PC-9 (cell line): Measurements from ENCODE around the gene ZNF784. TPM values are rescaled to one million over a fixed set of nuclear protein-coding genes. Genes with fewer than 3 reads are reported as not detected.

Experiments used
- BruUV-seq: library from RNA; stranded (reverse); fragments of 400-500 nt; replicated peaks from 2 replicates; lab custom pipeline; 2021; lab: Mats Ljungman, UMichigan
- CTCF ChIA-PET: fragments of 300-600 bp; sonication (Branson Sonifier 250); formaldehyde crosslinking; loops from one replicate; lab custom pipeline; 2022; ENCODE audit warnings: antibody characterized with exemption; lab: Charles Lee
- POLR2A ChIA-PET: fragments of 300-600 bp; sonication (Branson Sonifier 250); formaldehyde crosslinking; loops from one replicate; lab custom pipeline; 2022; ENCODE audit warnings: antibody characterized with exemption; ENCODE audit not compliant: unreplicated experiment; lab: Charles Lee
- DNase-seq, 2 experiments: peaks; one replicate each; pipeline versions ENCODE4 v3.0.0 to v3.0.0-alpha.2; 2015 to 2022; ENCODE audit warnings: mixed read lengths in 1 of 2
- H2AFZ ChIP-seq: fragments of 200-600 bp; sonication (generic); 2 replicates; pipeline ENCODE4 v1.8.1; 2017; ENCODE audit warnings: antibody characterized with exemption
- H3F3A ChIP-seq: fragments of 200-600 bp; sonication (generic); 2 replicates; pipeline ENCODE4 v1.8.1; 2017; ENCODE audit warnings: antibody characterized with exemption, mild to moderate bottlenecking, low read depth; ENCODE audit not compliant: insufficient read depth
- H3K27ac ChIP-seq: fragments of 200-600 bp; sonication (generic); 2 replicates; pipeline ENCODE4 v1.6.1; 2016; ENCODE audit warnings: mixed run types
- H3K27me3 ChIP-seq: fragments of 200-600 bp; sonication (generic); 2 replicates; pipeline ENCODE4 v1.6.1; 2016; ENCODE audit warnings: low read depth, mixed run types; ENCODE audit not compliant: insufficient read depth
- H3K36me3 ChIP-seq: fragments of 200-600 bp; sonication (generic); 2 replicates; pipeline ENCODE4 v1.6.1; 2016; ENCODE audit warnings: low read depth, mixed run types
- H3K4me1 ChIP-seq: fragments of 200-600 bp; sonication (generic); replicated peaks from 2 replicates; pipeline ENCODE4 v1.6.1; 2016; ENCODE audit warnings: mixed run types; ENCODE audit not compliant: insufficient read depth
- H3K4me2 ChIP-seq: fragments of 200-600 bp; sonication (generic); 2 replicates; pipeline ENCODE4 v1.6.1; 2017; ENCODE audit warnings: mixed run types
- H3K4me3 ChIP-seq: fragments of 200-600 bp; sonication (generic); 2 replicates; pipeline ENCODE4 v1.6.1; 2016; ENCODE audit warnings: mixed run types
- H3K79me2 ChIP-seq: fragments of 200-600 bp; sonication (generic); 2 replicates; pipeline ENCODE4 v1.6.1; 2017; ENCODE audit warnings: low read depth, mixed run types
- H3K9me2 ChIP-seq: fragments of 200-600 bp; sonication (generic); 2 replicates; pipeline ENCODE4 v1.8.1; 2017; ENCODE audit warnings: mild to moderate bottlenecking; ENCODE audit not compliant: insufficient read depth
- H3K9me3 ChIP-seq: fragments of 200-600 bp; sonication (generic); 2 replicates; pipeline ENCODE4 v1.8.1; 2016; ENCODE audit warnings: low read depth; ENCODE audit not compliant: insufficient read depth
- H4K20me1 ChIP-seq: fragments of 200-600 bp; sonication (generic); 2 replicates; pipeline ENCODE4 v1.8.1; 2017; ENCODE audit not compliant: insufficient read depth
- EZH2 ChIP-seq: fragments of 200-600 bp; sonication (generic); IDR thresholded peaks from 2 replicates; pipeline ENCODE4 v1.8.0; 2017; ENCODE audit warnings: antibody characterized with exemption, low read depth
- intact Hi-C: fragments of 100-400 bp; cut with micrococcal nuclease; formaldehyde crosslinking; loops from one replicate; pipeline ENCODE4 v1.10.0; 2022; ENCODE audit not compliant: unreplicated experiment
- total RNA-seq: library from RNA; stranded (reverse); gene quantifications from 2 replicates; pipeline ENCODE4 v1.2.3, GENCODE V29; 2021
- TF ChIP-seq, protein P1 (sequence below): fragments of 200-600 bp; sonication (generic); conservative IDR thresholded peaks from 2 replicates; pipeline ENCODE4 v1.6.1; 2017; ENCODE audit warnings: mixed run types, antibody characterized with exemption, mild to moderate bottlenecking, moderate library complexity

The ZNF784 gene
- total RNA-seq, 1 experiment from 2014 or later: 5.4 TPM

DNA sequence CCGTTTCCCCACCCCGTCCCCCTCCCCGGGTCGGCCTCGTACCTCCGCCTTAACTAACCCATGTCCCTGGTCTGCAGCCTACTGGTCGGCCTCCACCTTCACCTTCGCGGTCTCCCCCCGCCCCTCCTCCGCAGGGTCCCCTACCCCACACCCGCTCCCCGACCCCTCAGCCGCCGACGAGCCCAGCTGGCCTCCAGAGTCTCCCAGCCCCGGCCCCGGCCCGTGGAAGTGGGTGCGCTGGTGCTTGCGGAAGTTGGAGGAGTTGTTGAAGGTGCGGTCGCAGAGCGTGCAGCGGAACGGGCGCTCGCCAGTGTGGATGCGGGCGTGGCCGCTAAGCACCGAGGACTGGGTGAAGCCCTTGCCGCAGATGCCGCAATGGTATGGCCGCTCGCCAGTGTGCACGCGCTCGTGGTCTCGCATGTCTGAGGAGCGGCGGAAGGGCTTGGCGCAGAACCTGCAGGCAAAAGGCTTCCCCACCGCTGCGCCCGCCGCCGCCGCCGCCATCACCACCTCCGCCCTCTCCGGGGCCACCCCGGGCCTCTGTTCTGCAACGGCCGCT, 2.6 kb downstream of the ZNF784 start:
- DNase-seq: no peak
- Histone ChIP-seq H3F3A (peaks cover 35% of the 10 kb centered on the region), H3K9me3 (no peaks in the 10 kb centered on the region), H3K27ac (no peak overlapping the region), H3K4me3 (no peak overlapping the region), H3K79me2 (no peaks in the 10 kb centered on the region), H3K27me3 (no peaks in the 10 kb centered on the region), H3K36me3 (0 out of 2 replicates have a peak, but pooled peaks cover 3% of the 10 kb centered on the region), H3K4me1 (peaks cover 14% of the 10 kb centered on the region), H3K9me2 (no peaks in the 10 kb centered on the region), H4K20me1 (peaks cover 10% of the 10 kb centered on the region), H2AFZ (no peak overlapping the region), H3K4me2 (no peak overlapping the region)
- no peak for TF ChIP-seq EZH2
- TF ChIP-seq, protein P1, sequence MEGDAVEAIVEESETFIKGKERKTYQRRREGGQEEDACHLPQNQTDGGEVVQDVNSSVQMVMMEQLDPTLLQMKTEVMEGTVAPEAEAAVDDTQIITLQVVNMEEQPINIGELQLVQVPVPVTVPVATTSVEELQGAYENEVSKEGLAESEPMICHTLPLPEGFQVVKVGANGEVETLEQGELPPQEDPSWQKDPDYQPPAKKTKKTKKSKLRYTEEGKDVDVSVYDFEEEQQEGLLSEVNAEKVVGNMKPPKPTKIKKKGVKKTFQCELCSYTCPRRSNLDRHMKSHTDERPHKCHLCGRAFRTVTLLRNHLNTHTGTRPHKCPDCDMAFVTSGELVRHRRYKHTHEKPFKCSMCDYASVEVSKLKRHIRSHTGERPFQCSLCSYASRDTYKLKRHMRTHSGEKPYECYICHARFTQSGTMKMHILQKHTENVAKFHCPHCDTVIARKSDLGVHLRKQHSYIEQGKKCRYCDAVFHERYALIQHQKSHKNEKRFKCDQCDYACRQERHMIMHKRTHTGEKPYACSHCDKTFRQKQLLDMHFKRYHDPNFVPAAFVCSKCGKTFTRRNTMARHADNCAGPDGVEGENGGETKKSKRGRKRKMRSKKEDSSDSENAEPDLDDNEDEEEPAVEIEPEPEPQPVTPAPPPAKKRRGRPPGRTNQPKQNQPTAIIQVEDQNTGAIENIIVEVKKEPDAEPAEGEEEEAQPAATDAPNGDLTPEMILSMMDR: no peak
- ChIA-PET CTCF (no interaction called here), POLR2A (no interaction called here)
- BruUV-seq: no TSS peak
- intact Hi-C loops: no loop called here

GRCh38 chr19:55621205-55621672, 3.1 kb downstream of the ZNF784 start:
- BruUV-seq: no TSS peak
- Histone ChIP-seq H3F3A (peaks cover 35% of the 10 kb centered on the region), H3K79me2 (no peaks in the 10 kb centered on the region), H2AFZ (no peak overlapping the region), H3K27me3 (no peaks in the 10 kb centered on the region), H3K4me2 (no peak overlapping the region), H3K36me3 (0 out of 2 replicates have a peak, but pooled peaks cover 3% of the 10 kb centered on the region), H3K9me3 (no peaks in the 10 kb centered on the region), H3K9me2 (no peaks in the 10 kb centered on the region), H3K4me3 (no peak overlapping the region), H4K20me1 (peaks cover 10% of the 10 kb centered on the region), H3K4me1 (peaks cover 14% of the 10 kb centered on the region), H3K27ac (no peak overlapping the region)
- intact Hi-C loops: no loop called here
- ChIA-PET CTCF (interaction anchor here (0.6 kb wide), 1 partner anchor 9 kb away, joined by 6 read pairs; no protein-coding TSS in a partner anchor), POLR2A (no interaction called here)
- no peak for DNase-seq
- no peak for TF ChIP-seq EZH2

- intact Hi-C loops: no loop called here
- Histone ChIP-seq H4K20me1 (peaks cover 10% of the 10 kb centered on the region), H3K4me2 (no peak overlapping the region), H3K9me3 (no peaks in the 10 kb centered on the region), H2AFZ (no peak overlapping the region), H3K4me3 (no peak overlapping the region), H3K79me2 (no peaks in the 10 kb centered on the region), H3F3A (peaks cover 35% of the 10 kb centered on the region), H3K36me3 (0 out of 2 replicates have a peak, but pooled peaks cover 3% of the 10 kb centered on the region), H3K9me2 (no peaks in the 10 kb centered on the region), H3K27ac (no peak overlapping the region), H3K4me1 (peaks cover 14% of the 10 kb centered on the region), H3K27me3 (no peaks in the 10 kb centered on the region)
- no peak for DNase-seq
- ChIA-PET POLR2A (no interaction called here), CTCF (interaction anchor here (0.6 kb wide), 1 partner anchor 10 kb away, joined by 6 read pairs; no protein-coding TSS in a partner anchor)
- TF ChIP-seq, protein P1: no peak
- TF ChIP-seq EZH2: no peak
- TSS peak; percentile 4 for BruUV-seq
Measured at GRCh38 chr19:55620410-55621204, 3.8 kb downstream of the ZNF784 start.
